HEK293 (cell line): ENCODE results near the gene LRRN2.

Experiments used
- CTCF ChIP-seq: fragments of 450-650 bp; formaldehyde crosslinking; IDR thresholded peaks from 2 replicates; pipeline ENCODE4 v1.5.1; 2016; ENCODE audit warnings: missing biosample characterization, missing genetic modification characterization
- HOXC10 ChIP-seq: sonication (generic); formaldehyde crosslinking; IDR thresholded peaks from 2 replicates; pipeline ENCODE4 v1.8.1; 2023; ENCODE audit warnings: mild to moderate bottlenecking, missing genetic modification reagents
- PBX3 ChIP-seq: sonication (generic); formaldehyde crosslinking; IDR thresholded peaks from 2 replicates; pipeline ENCODE4 v1.8.1; 2022; ENCODE audit warnings: mild to moderate bottlenecking, moderate library complexity, missing genetic modification reagents
- REST ChIP-seq: fragments of 450-650 bp; formaldehyde crosslinking; IDR thresholded peaks from 2 replicates; pipeline ENCODE4 v1.5.1; 2016; ENCODE audit warnings: missing biosample characterization, missing genetic modification characterization
- SP2 ChIP-seq: fragments of 450-650 bp; formaldehyde crosslinking; IDR thresholded peaks from 2 replicates; pipeline ENCODE4 v1.5.1; 2016; ENCODE audit warnings: missing biosample characterization, missing genetic modification characterization
- ZBTB11 ChIP-seq: fragments of 450-650 bp; formaldehyde crosslinking; conservative IDR thresholded peaks from 2 replicates; pipeline ENCODE4 v1.5.1; 2016; ENCODE audit warnings: low read depth, missing biosample characterization, missing genetic modification characterization
- ZNF138 ChIP-seq: fragments of 450-650 bp; formaldehyde crosslinking; IDR thresholded peaks from 2 replicates; pipeline ENCODE4 v1.5.1; 2016; ENCODE audit warnings: missing biosample characterization, missing genetic modification characterization, borderline replicate concordance
- ZNF169 ChIP-seq: fragments of 450-650 bp; formaldehyde crosslinking; IDR thresholded peaks from 2 replicates; pipeline ENCODE4 v1.5.1; 2016; ENCODE audit warnings: missing biosample characterization, missing genetic modification characterization
- ZNF211 ChIP-seq: fragments of 450-650 bp; formaldehyde crosslinking; IDR thresholded peaks from 2 replicates; pipeline ENCODE4 v1.5.1; 2016; ENCODE audit warnings: low read depth, missing biosample characterization, missing genetic modification characterization
- ZNF433 ChIP-seq: fragments of 450-650 bp; formaldehyde crosslinking; IDR thresholded peaks from 2 replicates; pipeline ENCODE4 v1.5.1; 2016; ENCODE audit warnings: missing biosample characterization, missing genetic modification characterization, low read depth
- ZNF600 ChIP-seq: fragments of 450-650 bp; formaldehyde crosslinking; IDR thresholded peaks from 2 replicates; pipeline ENCODE4 v1.5.1; 2016; ENCODE audit warnings: missing biosample characterization, missing genetic modification characterization
- ZNF76 ChIP-seq: fragments of 450-650 bp; formaldehyde crosslinking; IDR thresholded peaks from 2 replicates; pipeline ENCODE4; 2016; ENCODE audit warnings: low read depth, missing biosample characterization, missing genetic modification characterization, borderline replicate concordance
- ZNF792 ChIP-seq: fragments of 450-650 bp; formaldehyde crosslinking; IDR thresholded peaks from 2 replicates; pipeline ENCODE4 v1.5.1; 2016; ENCODE audit warnings: missing biosample characterization, missing genetic modification characterization

- TF ChIP-seq ZNF138 (tag by site-specific recombination): no peak
- no peak for TF ChIP-seq CTCF (tag by site-specific recombination)
- TF ChIP-seq ZNF600 (tag by site-specific recombination): no peak
- TF ChIP-seq ZNF211 (tag by site-specific recombination): no peak
- TF ChIP-seq HOXC10: no peak
- no peak for TF ChIP-seq PBX3
- TF ChIP-seq ZNF76 (tag by site-specific recombination): no peak
- TF ChIP-seq ZNF169 (tag by site-specific recombination): no peak
- no peak for TF ChIP-seq ZNF433 (tag by site-specific recombination)
- TF ChIP-seq SP2 (tag by site-specific recombination): no peak
- TF ChIP-seq ZNF792 (tag by site-specific recombination): no peak
- no peak for TF ChIP-seq REST (tag by site-specific recombination)
- TF ChIP-seq ZBTB11: no peak
Observed at GRCh38 chr1:204630132-204630905, 55.2 kb downstream of the LRRN2 start.
